Esophagus muscularis mucosa (tissue), 4 donors: ENCODE data around the gene ZBTB8A. TPM values are rescaled to one million over a fixed set of nuclear protein-coding genes. Genes with fewer than 3 reads are reported as not detected.

ENCODE experiments used
- DNase-seq: peaks from one replicate; pipeline ENCODE4 v3.0.0-alpha.2; 2017; ENCODE audit errors: extremely low spot score
- H3K27ac ChIP-seq, 4 donors: fragments of 200-600 bp; sonication (generic); replicated peaks in 1 of 4; 1 replicate in 3 of 4; 2 replicates in 1 of 4; pipeline ENCODE4 v1.5.1; 2016 to 2019; ENCODE audit warnings: mild to moderate bottlenecking in 1 of 4
- H3K27me3 ChIP-seq, 4 donors: fragments of 200-600 bp; sonication (generic); one replicate each; pipeline versions ENCODE4 v1.5.1 to v1.6.0; 2016 to 2019
- H3K36me3 ChIP-seq, 4 donors: fragments of 200-600 bp; sonication (generic); one replicate each; pipeline ENCODE4 v1.5.1; 2016 to 2019
- H3K4me1 ChIP-seq, 4 donors: fragments of 200-600 bp; sonication (generic); one replicate each; pipeline ENCODE4 v1.5.1; 2016 to 2019
- H3K4me3 ChIP-seq, 4 donors: fragments of 200-600 bp; sonication (generic); 1 replicate in 2 of 4; 2 replicates in 2 of 4; pipeline ENCODE4 v1.5.1; 2016 to 2019; ENCODE audit warnings: mild to moderate bottlenecking in 4 of 4, moderate library complexity in 1 of 4
- H3K9me3 ChIP-seq, 4 donors: fragments of 200-600 bp; sonication (generic); 1 replicate in 3 of 4; 2 replicates in 1 of 4; pipeline ENCODE4 v1.5.1; 2016 to 2019
- CTCF ChIP-seq, 3 experiments: fragments of 200-600 bp in 2 of 3; fragments of 450-650 bp in 1 of 3; sonication (generic) in 2 of 3; IDR thresholded peaks; one replicate each; pipeline ENCODE4 v1.5.1; 2017 to 2019; ENCODE audit warnings: antibody characterized with exemption in 3 of 3, mild to moderate bottlenecking in 2 of 3, moderate library complexity in 1 of 3
- EP300 ChIP-seq: sonication (generic); formaldehyde crosslinking; IDR thresholded peaks from one replicate; pipeline ENCODE4 v1.6.1; 2017; ENCODE audit warnings: antibody characterized with exemption
- POLR2A ChIP-seq: fragments of 450-650 bp; IDR thresholded peaks from one replicate; pipeline ENCODE4 v1.6.1; 2017; ENCODE audit warnings: antibody characterized with exemption, moderate library complexity, mild to moderate bottlenecking, low read depth
- POLR2AphosphoS5 ChIP-seq, 2 donors: sonication (generic); formaldehyde crosslinking; IDR thresholded peaks; one replicate each; pipeline ENCODE4 v1.6.1; 2017; ENCODE audit warnings: antibody characterized with exemption in 2 of 2
- WGBS: methylation state at CpG from one replicate; pipeline ENCODE4 v1.1.5; 2018; 5-methylcytosine and 5-hydroxymethylcytosine counted together
- intact Hi-C: fragments of 100-400 bp; cut with DNase I; formaldehyde crosslinking; loops from one replicate; pipeline ENCODE4 v1.15.1; 2023
- total RNA-seq, 4 donors: library from RNA; depleted of rRNA; stranded (reverse); fragments of >200 nt; gene quantifications; one replicate each; pipeline versions ENCODE4 v1.1.0 to v1.2.1, GENCODE V29; 2016

Gene ZBTB8A
- total RNA-seq, 4 donors from 2014 or later, result 6.8 to 12.0 (median 10.3) TPM

DNA sequence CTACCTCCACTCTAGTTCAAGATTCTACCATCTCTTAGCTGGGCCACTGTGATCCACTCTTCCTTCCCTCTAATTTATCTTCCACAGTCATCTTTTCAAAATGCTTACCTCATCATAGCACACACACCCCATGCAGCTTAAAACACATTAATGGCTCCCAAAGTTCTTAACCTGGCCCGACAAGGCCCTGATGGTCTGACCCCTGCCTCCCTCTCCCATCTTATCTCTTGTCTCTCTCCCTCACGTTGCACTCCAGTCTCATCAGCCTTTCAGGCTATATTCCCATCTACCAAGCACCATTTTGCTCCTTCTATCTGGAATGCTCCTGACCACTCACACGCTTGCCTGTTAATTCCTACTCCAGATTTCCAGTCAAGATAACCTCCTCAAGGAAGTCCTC lies 2.5 kb upstream of the ZBTB8A start:
- no peaks in the 10 kb centered on the region for H3K9me3 ChIP-seq
- no peak for DNase-seq
- intact Hi-C loops, result no loop called here
- no peak overlapping the region for H3K27ac ChIP-seq
- WGBS, result 87% methylated on average over 3 of the region's 3 CpGs
- H3K36me3 ChIP-seq, result no peaks in the 10 kb centered on the region
- no peaks in the 10 kb centered on the region for H3K27me3 ChIP-seq
- H3K4me3 ChIP-seq, result no peak overlapping the region
- peaks cover 11 to 21% (median 19%) of the 10 kb centered on the region in 4 donors for H3K4me1 ChIP-seq
- no peak for TF ChIP-seq POLR2A
- TF ChIP-seq EP300, result no peak
- TF ChIP-seq CTCF (IDR thresholded peaks at IDR 0.05), result no peak
- no peak for TF ChIP-seq POLR2AphosphoS5 (IDR thresholded peaks at IDR 0.05)

GRCh38 chr1:32539584-32540571 lies 651 bp downstream of the ZBTB8A start:
- 16% methylated on average over 24 of the region's 102 CpGs for WGBS
- DNase-seq, result no peak
- peak overlapping the region; percentile 80 to 87 (median 84) for H3K27ac ChIP-seq
- intact Hi-C loops, result no loop called here
- H3K27me3 ChIP-seq, result no peaks in the 10 kb centered on the region
- TF ChIP-seq CTCF (IDR thresholded peaks at IDR 0.05) (peak in 2 of 3 experiments; percentile 9 to 25), EP300 (no peak), POLR2AphosphoS5 (IDR thresholded peaks at IDR 0.05) (peak in 1 of 2 donors; percentile 58), POLR2A (no peak)
- peaks cover 11 to 21% (median 19%) of the 10 kb centered on the region in 4 donors for H3K4me1 ChIP-seq
- peak overlapping the region; percentile 66 to 91 (median 73) for H3K4me3 ChIP-seq
- H3K36me3 ChIP-seq, result no peaks in the 10 kb centered on the region
- no peaks in the 10 kb centered on the region for H3K9me3 ChIP-seq

DNA sequence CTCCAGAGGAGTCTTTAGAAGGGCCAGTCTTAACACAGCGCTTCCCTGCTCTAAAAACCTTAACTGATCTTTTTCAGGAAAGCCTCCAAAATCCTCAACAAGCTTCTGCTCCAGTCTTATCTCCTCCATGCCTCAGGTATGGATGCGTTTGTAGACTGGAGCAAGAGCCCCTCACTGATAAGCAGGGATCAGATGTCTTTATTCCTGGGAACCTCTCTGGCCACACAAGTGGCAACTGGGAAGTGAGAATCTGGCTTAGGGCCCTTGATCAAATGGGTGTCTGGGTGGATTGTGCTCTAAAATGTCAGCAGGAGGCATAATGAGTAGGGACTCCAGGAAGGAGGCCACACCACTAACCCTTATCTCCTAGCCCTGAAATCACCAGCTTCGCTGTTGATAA lies 1.4 kb downstream of the ZBTB8A start:
- 81% methylated on average over 3 of the region's 3 CpGs for WGBS
- peak overlapping the region; percentile 66 to 91 (median 73) for H3K4me3 ChIP-seq

GRCh38 chr1:32541064-32541566 lies 1.9 kb downstream of the ZBTB8A start:
- intact Hi-C loops, result no loop called here
- DNase-seq, result no peak
- Histone ChIP-seq H3K9me3 (no peaks in the 10 kb centered on the region), H3K36me3 (no peaks in the 10 kb centered on the region), H3K4me1 (peaks cover 11 to 21% (median 19%) of the 10 kb centered on the region in 4 donors), H3K27me3 (no peaks in the 10 kb centered on the region), H3K4me3 (no peak overlapping the region), H3K27ac (no peak overlapping the region)
- TF ChIP-seq POLR2A, result no peak
- TF ChIP-seq CTCF (IDR thresholded peaks at IDR 0.05), result no peak
- TF ChIP-seq EP300, result no peak
- TF ChIP-seq POLR2AphosphoS5 (IDR thresholded peaks at IDR 0.05), result no peak
- WGBS, result 97% methylated on average over 2 of the region's 2 CpGs

More for the DNA sequence above, 1.4 kb downstream of the ZBTB8A start:
- peak overlapping the region in 1 of 4 donors; percentile 75 for H3K27ac ChIP-seq
- no peaks in the 10 kb centered on the region for H3K27me3 ChIP-seq
- intact Hi-C loops, result no loop called here
- H3K4me1 ChIP-seq, result peaks cover 11 to 21% (median 19%) of the 10 kb centered on the region in 4 donors
- no peaks in the 10 kb centered on the region for H3K9me3 ChIP-seq
- no peaks in the 10 kb centered on the region for H3K36me3 ChIP-seq
- no peak for DNase-seq
- TF ChIP-seq CTCF (IDR thresholded peaks at IDR 0.05) (no peak), POLR2A (no peak), EP300 (no peak), POLR2AphosphoS5 (IDR thresholded peaks at IDR 0.05) (no peak)
